Transverse colon (tissue), 4 donors: ENCODE results near the gene TRAPPC14.

Experiments used
- CTCF ChIP-seq, 5 experiments: fragments of 200-600 bp in 3 of 5; fragments of 450-650 bp in 2 of 5; sonication (generic) in 3 of 5; IDR thresholded peaks; 1 replicate in 2 of 5; 2 replicates in 3 of 5; pipeline ENCODE4 v1.5.1; 2016 to 2017; ENCODE audit warnings: antibody characterized with exemption in 5 of 5, inconsistent platforms in 3 of 5, mild to moderate bottlenecking in 2 of 5, moderate library complexity in 1 of 5
- POLR2AphosphoS5 ChIP-seq, 3 donors: sonication (generic); formaldehyde crosslinking; IDR thresholded peaks; one replicate each; pipeline ENCODE4 v1.6.1; 2016; ENCODE audit warnings: antibody characterized with exemption in 3 of 3

GRCh38 chr7:100195222-100195621 is 36.7 kb upstream of the TRAPPC14 start:
- no peak for TF ChIP-seq CTCF (IDR thresholded peaks at IDR 0.05)
- TF ChIP-seq POLR2AphosphoS5 (IDR thresholded peaks at IDR 0.05) = no peak
